Spleen (tissue), 11 donors: ENCODE data around the gene VSIG10L. TPM values are rescaled to one million over a fixed set of nuclear protein-coding genes. Genes with fewer than 3 reads are reported as not detected.

Source experiments
- DNase-seq: peaks from one replicate; pipeline ENCODE4 v3.0.0-alpha.2; 2020
- H3K27ac ChIP-seq, 8 donors: fragments of 200-600 bp; sonication (generic) in 7 of 8; 1 replicate in 4 of 8; 2 replicates in 4 of 8; pipeline versions ENCODE4 v1.5.0 to v1.8.0; 2016 to 2021; ENCODE audit warnings: inconsistent platforms in 4 of 8, mild to moderate bottlenecking in 4 of 8, moderate library complexity in 1 of 8
- H3K27me3 ChIP-seq, 7 donors: fragments of 200-600 bp; sonication (generic) in 6 of 7; replicated peaks in 1 of 7; 1 replicate in 4 of 7; 2 replicates in 3 of 7; pipeline versions ENCODE4 v1.5.0 to v1.8.0; 2016 to 2021; ENCODE audit warnings: inconsistent platforms in 3 of 7, mild to moderate bottlenecking in 1 of 7
- H3K36me3 ChIP-seq, 6 donors: fragments of 200-600 bp; sonication (generic) in 5 of 6; 1 replicate in 4 of 6; 2 replicates in 2 of 6; pipeline versions ENCODE4 v1.5.0 to v1.8.0; 2016 to 2021; ENCODE audit warnings: inconsistent platforms in 2 of 6
- H3K4me1 ChIP-seq, 6 donors: fragments of 200-600 bp; sonication (generic) in 5 of 6; 1 replicate in 3 of 6; 2 replicates in 3 of 6; pipeline versions ENCODE4 v1.5.0 to v1.8.0; 2016 to 2021; ENCODE audit warnings: inconsistent platforms in 3 of 6
- H3K4me3 ChIP-seq, 8 donors: fragments of 200-600 bp; sonication (generic) in 7 of 8; 1 replicate in 4 of 8; 2 replicates in 4 of 8; pipeline versions ENCODE4 v1.5.0 to v1.8.0; 2016 to 2021; ENCODE audit warnings: inconsistent platforms in 4 of 8, mild to moderate bottlenecking in 4 of 8, moderate library complexity in 2 of 8
- H3K9me3 ChIP-seq, 8 donors: fragments of 200-600 bp; sonication (generic) in 7 of 8; 1 replicate in 4 of 8; 2 replicates in 4 of 8; pipeline versions ENCODE4 v1.5.0 to v1.8.0; 2016 to 2021; ENCODE audit warnings: inconsistent platforms in 4 of 8
- CTCF ChIP-seq, 11 experiments: fragments of 200-600 bp in 7 of 11; fragments of 450-650 bp in 4 of 11; sonication (generic) in 4 of 11; IDR thresholded peaks in 8 of 11; conservative IDR thresholded peaks in 3 of 11; 1 replicate in 7 of 11; 2 replicates in 4 of 11; pipeline versions ENCODE4 v1.4.0 to v1.8.0; 2016 to 2021; ENCODE audit warnings: antibody characterized with exemption in 11 of 11, inconsistent platforms in 4 of 11, mild to moderate bottlenecking in 1 of 11
- POLR2A ChIP-seq, 3 donors: fragments of 450-650 bp; IDR thresholded peaks; one replicate each; pipeline ENCODE4 v1.5.1; 2017; ENCODE audit warnings: antibody characterized with exemption in 3 of 3, mild to moderate bottlenecking in 1 of 3
- POLR2AphosphoS5 ChIP-seq, 3 donors: sonication (generic); formaldehyde crosslinking; IDR thresholded peaks; one replicate each; pipeline ENCODE4 v1.5.1; 2017; ENCODE audit warnings: antibody characterized with exemption in 3 of 3
- WGBS, 5 donors: extraction: QIAGEN DNeasy Blood & Tissue Kit in 3 of 5; methylation state at CpG; one replicate each; pipeline versions ENCODE4 v1.1.5 to v1.1.7; 2013 to 2018; 5-methylcytosine and 5-hydroxymethylcytosine counted together
- intact Hi-C: fragments of 100-400 bp; cut with DNase I; formaldehyde crosslinking; loops from one replicate; pipeline ENCODE4 v1.15.0; 2023; ENCODE audit warnings: low total_unique reads
- polyA plus RNA-seq, 3 donors: library from polyadenylated mRNA; stranded (reverse); fragments of 200-250 nt; gene quantifications; one replicate each; pipeline ENCODE4 v1.2.1, GENCODE V29; 2013
- total RNA-seq, 7 donors: library from RNA; depleted of rRNA in 3 of 7; stranded (reverse); fragments of >200 nt in 3 of 7; fragmentation: NEBNext Ultra II Directional in 4 of 7; extraction: Animal tissue kit (Norgen Biotek cat#: 25700) in 4 of 7; gene quantifications; one replicate each; pipeline versions ENCODE4 v1.1.0 to v1.2.1, GENCODE V29; 2016 to 2021
- donor health status: healthy with polysubstance abuse.
- donor health status: DM: no; HTN: no; CAD: no; lungs with moderate emphysema.
- donor health status: DM: no; HTN: no; CAD: no.
- donor health status: Bipolar disorder and iron deficiency.
- donor health status: healthy.
- donor health status: DM: no; HTN: no; CAD: no.
- donor health status: DM: yes; HTN: yes; CAD: no.

VSIG10L gene
- total and polyA plus RNA-seq, 10 donors = 1.1 to 2.6 (median 1.7) TPM

- 92 to 96% (median 94%) methylated on average over 17 to 18 of the region's 18 CpGs for WGBS, 5 donors
- peaks cover 0 to 12% (median 0%) of the 10 kb centered on the region in 7 donors for H3K27me3 ChIP-seq
- H3K27ac ChIP-seq = peak overlapping the region in 1 of 8 donors; percentile 7
- no peak for DNase-seq
- TF ChIP-seq POLR2A (IDR thresholded peaks at IDR 0.05) (no peak), POLR2AphosphoS5 (IDR thresholded peaks at IDR 0.05) (no peak)
- intact Hi-C loops = loop anchor here (10.0 kb wide), 1 partner anchor 54 kb away; the partner anchor contains the start of gene C19orf84
- no peaks in the 10 kb centered on the region for H3K9me3 ChIP-seq
- peaks cover 0 to 18% (median 9%) of the 10 kb centered on the region in 6 donors for H3K36me3 ChIP-seq
- no peak overlapping the region for H3K4me3 ChIP-seq
- H3K4me1 ChIP-seq = peaks cover 9 to 63% (median 30%) of the 10 kb centered on the region in 6 donors
Observed at GRCh38 chr19:51341066-51341465, 873 bp downstream of the VSIG10L start.

GRCh38 chr19:51339687-51340656 lies 2.0 kb downstream of the VSIG10L start:
- intact Hi-C loops = loop anchor here (5.0 to 10.0 kb wide), 2 partner anchors 55 to 102 kb away; partner anchors contain the start of gene C19orf84
- peak overlapping the region; percentile 61 to 92 (median 72) for H3K4me3 ChIP-seq
- peak overlapping the region in 7 of 8 donors; percentile 41 to 85 (median 69) for H3K27ac ChIP-seq
- peaks cover 0 to 10% (median 4%) of the 10 kb centered on the region in 6 donors for H3K36me3 ChIP-seq
- no peaks in the 10 kb centered on the region for H3K9me3 ChIP-seq
- DNase-seq = peak; percentile 98
- H3K27me3 ChIP-seq = peaks cover 0 to 12% (median 0%) of the 10 kb centered on the region in 7 donors
- H3K4me1 ChIP-seq = peaks cover 9 to 57% (median 29%) of the 10 kb centered on the region in 6 donors
- TF ChIP-seq POLR2A (IDR thresholded peaks at IDR 0.05) (peak in 1 of 3 donors; percentile 23), CTCF (IDR thresholded peaks at IDR 0.05 in 8 of 11, conservative IDR thresholded peaks at IDR 0.05 in 3 of 11) (peak in 6 of 11 experiments; percentile 6 to 48 (median 41)), POLR2AphosphoS5 (IDR thresholded peaks at IDR 0.05) (peak; percentile 72 to 86 (median 80))
- 1 to 4% (median 3%) methylated on average over 46 to 107 of the region's 107 CpGs for WGBS, 5 donors

GRCh38 chr19:51339313-51339686 lies 2.6 kb downstream of the VSIG10L start:
- 1 to 2% (median 1%) methylated on average over 10 of the region's 10 CpGs for WGBS, 5 donors

More at GRCh38 chr19:51339313-51339686, 2.6 kb downstream of the VSIG10L start:
- intact Hi-C loops = loop anchor here (5.0 kb wide), 1 partner anchor 103 kb away; no protein-coding TSS in a partner anchor
- H3K27me3 ChIP-seq = peaks cover 0 to 12% (median 0%) of the 10 kb centered on the region in 7 donors
- peaks cover 9 to 51% (median 26%) of the 10 kb centered on the region in 6 donors for H3K4me1 ChIP-seq
- peak overlapping the region in 7 of 8 donors; percentile 41 to 85 (median 69) for H3K27ac ChIP-seq
- no peak for DNase-seq
- peaks cover 0 to 4% (median 0%) of the 10 kb centered on the region in 6 donors for H3K36me3 ChIP-seq
- H3K4me3 ChIP-seq = peak overlapping the region; percentile 61 to 92 (median 72)
- no peaks in the 10 kb centered on the region for H3K9me3 ChIP-seq
- TF ChIP-seq POLR2AphosphoS5 (IDR thresholded peaks at IDR 0.05) (no peak), POLR2A (IDR thresholded peaks at IDR 0.05) (no peak), CTCF (IDR thresholded peaks at IDR 0.05 in 8 of 11, conservative IDR thresholded peaks at IDR 0.05 in 3 of 11) (no peak)
